GM12872 (cell line): ENCODE results near the gene SLC16A5.

Experiments
- TF ChIP-seq, protein P1 (sequence below): IDR thresholded peaks from 3 replicates; pipeline ENCODE4 v1.5.1; 2011; ENCODE audit warnings: low read depth, mild to moderate bottlenecking, low read length, moderate library complexity; ENCODE audit not compliant: insufficient read depth

SLC16A5 gene

DNA sequence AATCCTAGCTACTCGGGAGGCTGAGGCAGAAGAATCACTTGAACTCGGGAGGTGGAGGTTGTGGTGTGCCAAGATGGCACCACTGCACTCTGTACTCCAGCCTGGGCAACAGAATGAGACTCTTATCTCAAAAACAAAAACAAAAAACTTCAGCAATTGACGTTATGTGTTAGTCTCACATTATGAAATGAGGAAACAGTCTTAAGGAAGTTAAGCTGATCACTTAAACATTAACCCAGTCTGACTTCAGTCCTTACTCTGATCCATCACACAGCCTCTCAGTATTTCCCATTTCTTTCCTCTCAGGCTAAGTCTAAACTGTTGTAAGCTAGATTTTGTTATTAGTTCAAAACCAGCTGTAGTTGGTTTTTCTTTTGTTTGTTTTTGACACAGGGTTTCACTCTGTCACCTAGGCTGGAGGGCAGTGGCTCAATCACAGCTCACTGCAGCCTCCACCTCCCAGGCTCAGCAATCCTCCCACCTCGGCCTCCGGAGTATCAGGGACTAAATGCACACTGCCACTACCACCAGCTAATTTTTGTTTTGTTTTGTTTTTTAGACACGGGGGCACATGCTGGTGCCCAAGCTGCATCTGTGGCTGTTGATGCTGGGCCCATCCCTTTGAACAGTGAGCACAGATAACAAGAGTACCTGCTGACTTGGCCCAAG is 60.3 kb downstream of the SLC16A5 start:
- TF ChIP-seq, protein P1, sequence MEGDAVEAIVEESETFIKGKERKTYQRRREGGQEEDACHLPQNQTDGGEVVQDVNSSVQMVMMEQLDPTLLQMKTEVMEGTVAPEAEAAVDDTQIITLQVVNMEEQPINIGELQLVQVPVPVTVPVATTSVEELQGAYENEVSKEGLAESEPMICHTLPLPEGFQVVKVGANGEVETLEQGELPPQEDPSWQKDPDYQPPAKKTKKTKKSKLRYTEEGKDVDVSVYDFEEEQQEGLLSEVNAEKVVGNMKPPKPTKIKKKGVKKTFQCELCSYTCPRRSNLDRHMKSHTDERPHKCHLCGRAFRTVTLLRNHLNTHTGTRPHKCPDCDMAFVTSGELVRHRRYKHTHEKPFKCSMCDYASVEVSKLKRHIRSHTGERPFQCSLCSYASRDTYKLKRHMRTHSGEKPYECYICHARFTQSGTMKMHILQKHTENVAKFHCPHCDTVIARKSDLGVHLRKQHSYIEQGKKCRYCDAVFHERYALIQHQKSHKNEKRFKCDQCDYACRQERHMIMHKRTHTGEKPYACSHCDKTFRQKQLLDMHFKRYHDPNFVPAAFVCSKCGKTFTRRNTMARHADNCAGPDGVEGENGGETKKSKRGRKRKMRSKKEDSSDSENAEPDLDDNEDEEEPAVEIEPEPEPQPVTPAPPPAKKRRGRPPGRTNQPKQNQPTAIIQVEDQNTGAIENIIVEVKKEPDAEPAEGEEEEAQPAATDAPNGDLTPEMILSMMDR, result no peak

DNA sequence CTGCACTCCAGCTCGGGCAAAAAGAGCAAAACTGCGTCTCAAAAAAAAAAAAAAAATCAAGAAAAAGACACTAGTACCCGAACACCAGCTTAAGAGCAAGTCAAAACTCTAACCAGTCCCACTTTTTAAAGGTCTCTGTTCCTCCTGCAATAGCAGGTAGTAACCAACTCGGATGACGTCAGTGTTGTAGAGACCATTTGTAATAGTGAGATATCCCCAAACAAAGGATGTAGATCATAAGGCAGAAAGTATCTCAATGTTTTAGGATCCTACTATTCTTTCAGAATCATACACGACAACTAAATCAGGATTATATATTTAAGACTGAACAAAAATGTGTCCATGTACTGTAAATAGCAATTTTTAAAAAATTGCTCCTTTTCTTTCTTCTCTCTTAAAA is 64.2 kb downstream of the SLC16A5 start:
- TF ChIP-seq, protein P1, result no peak

DNA sequence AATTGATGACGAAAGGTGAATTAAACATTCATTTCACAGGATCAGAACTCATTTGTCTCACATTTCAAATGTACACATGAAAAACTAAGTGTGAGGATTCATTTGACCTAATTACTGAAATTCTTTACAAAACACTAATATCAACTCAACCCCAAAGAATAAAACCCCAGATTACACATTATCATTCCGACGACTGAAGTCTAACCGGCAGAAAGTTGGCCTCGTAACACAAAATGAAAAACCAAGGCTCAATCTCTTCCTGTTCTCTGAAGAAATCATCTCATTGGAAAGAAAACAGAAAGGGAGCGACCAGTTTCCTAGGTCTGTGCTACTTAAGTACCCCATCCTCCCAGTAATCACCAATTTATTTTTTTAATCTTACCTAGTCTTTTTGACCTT is 64.8 kb downstream of the SLC16A5 start:
- TF ChIP-seq, protein P1, result no peak

DNA sequence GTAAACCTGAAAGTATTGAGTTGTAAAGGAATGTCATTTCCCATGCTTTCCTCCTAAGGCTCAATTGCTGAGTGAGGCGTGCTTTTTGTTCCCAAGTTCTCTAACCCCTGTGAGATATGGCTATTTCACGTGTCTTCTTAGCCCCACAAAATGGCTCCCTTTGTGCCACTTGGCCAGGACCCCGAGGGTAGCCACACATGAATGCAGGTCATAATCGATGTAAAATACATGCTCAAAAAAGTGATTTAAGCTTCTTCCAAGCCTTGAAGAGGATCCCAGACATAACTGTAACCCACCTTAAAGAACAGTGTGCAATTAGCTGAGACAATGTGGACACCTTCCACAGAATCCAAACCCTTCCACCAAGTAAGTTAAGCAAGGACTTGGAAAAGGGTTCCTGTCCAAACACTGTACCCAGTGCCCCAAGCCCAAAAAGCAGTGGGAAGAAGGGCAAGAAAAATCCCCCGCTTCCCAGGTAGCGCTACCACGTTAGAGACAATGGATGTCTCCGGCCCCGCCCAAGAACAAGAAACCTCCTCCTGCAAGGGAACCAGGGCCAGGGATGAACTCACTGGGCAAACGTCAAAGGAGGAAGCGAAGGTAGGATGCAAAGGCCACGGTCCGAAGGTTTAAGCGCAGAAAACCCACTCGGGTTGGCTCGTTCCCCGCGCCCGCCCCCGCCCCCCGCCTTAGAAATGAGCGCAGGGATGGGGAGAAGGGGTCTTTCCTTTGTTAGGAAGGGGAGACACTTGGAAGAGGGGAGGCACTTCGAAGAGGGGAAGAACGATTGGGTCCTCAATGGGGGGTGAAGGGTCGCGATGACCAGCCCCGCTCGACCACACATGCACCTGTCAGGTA is 65.4 kb downstream of the SLC16A5 start:
- TF ChIP-seq, protein P1, result no peak

DNA sequence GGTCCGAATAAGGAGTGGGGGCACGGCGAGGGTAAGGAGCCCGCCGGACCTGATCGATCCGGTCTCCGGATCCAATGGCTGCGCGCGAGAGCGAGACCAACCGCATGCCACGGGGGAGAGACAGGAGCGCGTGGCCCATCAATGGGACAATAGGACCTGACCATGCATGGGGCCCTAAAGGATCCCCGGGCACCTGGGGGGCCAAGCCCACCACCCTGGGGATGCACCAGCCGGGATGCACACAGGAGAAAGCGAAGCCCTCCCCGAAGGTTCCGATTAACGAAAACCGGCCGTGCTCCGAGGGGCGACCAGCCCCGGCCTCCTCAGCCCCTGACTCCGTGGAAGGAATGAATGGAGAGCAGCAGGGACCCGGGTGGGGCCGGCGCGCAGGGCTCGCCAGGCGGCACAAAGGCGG is 66.0 kb downstream of the SLC16A5 start:
- TF ChIP-seq, protein P1, result no peak

DNA sequence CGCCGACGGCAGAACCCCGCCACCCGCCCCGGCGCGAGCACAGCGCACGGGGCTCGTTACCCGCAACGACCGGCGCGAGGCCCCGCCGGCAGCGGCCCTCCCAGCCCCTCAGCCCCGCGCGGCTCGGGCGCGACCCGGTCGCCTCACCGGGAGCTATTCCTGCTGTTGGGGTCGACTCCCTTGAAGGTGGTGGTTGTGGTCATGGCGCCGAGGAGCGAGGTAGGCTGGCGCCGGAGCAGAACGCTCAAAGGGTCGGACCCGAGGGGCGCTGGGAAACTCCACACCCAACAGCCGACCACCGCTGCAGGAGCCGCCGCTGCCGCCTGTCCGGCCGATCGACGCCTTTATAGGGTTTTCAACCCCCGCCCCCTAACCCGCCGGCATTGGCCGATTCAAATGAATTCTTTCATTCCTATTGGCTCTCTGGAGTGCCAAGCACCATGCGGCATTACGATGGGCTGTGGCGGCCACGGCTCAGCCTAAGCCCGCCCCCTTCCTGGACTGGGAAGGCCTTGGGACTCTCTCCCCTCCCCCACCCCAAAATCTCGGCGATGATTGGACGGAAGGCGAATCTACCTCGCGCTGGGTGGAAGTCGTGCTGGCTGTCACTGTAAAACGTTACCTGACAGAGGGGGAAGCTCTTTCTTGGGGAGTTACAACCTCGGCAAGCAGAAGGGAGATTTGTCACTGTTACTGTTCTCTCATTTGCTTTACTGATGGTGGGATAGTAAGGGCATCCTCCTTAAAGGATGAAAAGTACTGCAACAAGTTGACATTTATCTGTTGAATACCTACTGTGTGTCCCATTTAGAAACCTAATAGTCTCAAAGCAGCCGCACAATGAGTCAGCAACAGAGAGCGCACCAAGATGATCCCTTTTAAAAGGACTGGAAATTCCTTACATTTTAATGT is 66.7 kb downstream of the SLC16A5 start, which contains the start of gene JPT1:
Gene JPT1 (minus strand): TSS at position 318 of the 912 bp plus-strand sequence. CDS start 115 bp downstream, at position 203.
- TF ChIP-seq, protein P1, result no peak
